Measurements from ENCODE around the gene EML5. TPM values are rescaled to one million over a fixed set of nuclear protein-coding genes. Genes with fewer than 3 reads are reported as not detected.

The EML5 gene
- total and polyA plus RNA-seq, 2 of the 13 experiments (the other 11 are each of a cell fraction or from before 2014, with no cell fraction given): 0.11 TPM; not detected in 1

- no peak for TF ChIP-seq ZNF263 (CRISPR knock-in tag; IDR thresholded peaks at IDR 0.05)
- no peak for TF ChIP-seq SMARCC2 (IDR thresholded peaks at IDR 0.05)
- TF ChIP-seq BRD4 (CRISPR knock-in tag; IDR thresholded peaks at IDR 0.05): no peak
These were observed 32.3 kb upstream of the EML5 start (continued) for GRCh38 chr14:88825078-88825458.

- Histone ChIP-seq H3K27ac (ENCODE audit: extremely low read length, insufficient read depth, low read length) (peak within 1 kb of the TSS; percentile 82), H4K20me1 (ENCODE audit: insufficient read depth, low read length) (no peaks in the 10 kb centered on the region), H3K4me3 (replicated peaks in 1 of 3; ENCODE audit: insufficient read depth in 1 of 3, low read depth in 2 of 3, low read length in 3 of 3) (peak within 1 kb of the TSS; percentile 78 to 89 (median 88)), H3K9me3 (ENCODE audit: low read length) (no peaks in the 10 kb centered on the region), H3K27me3 (ENCODE audit: control insufficient read depth in 1 of 2, insufficient read depth in 2 of 2, low read length in 2 of 2) (no peaks in the 10 kb centered on the region), H2AFZ (ENCODE audit: low read length) (peak within 1 kb of the TSS; percentile 97), H3K9ac (ENCODE audit: insufficient read depth, low read depth, low read length) (peak within 1 kb of the TSS; percentile 81), H3K79me2 (ENCODE audit: insufficient read depth, low read length) (peaks cover 8% of the 10 kb centered on the region), H3K4me1 (ENCODE audit: insufficient read depth, low read length) (peaks cover 37% of the 10 kb centered on the region), H3K36me3 (replicated peaks in 1 of 2; ENCODE audit: control insufficient read depth in 1 of 2, insufficient read depth in 2 of 2, low read length in 2 of 2) (no peaks in the 10 kb centered on the region), H3K4me2 (ENCODE audit: low read depth, low read length) (peak within 1 kb of the TSS; percentile 92)
- FAIRE-seq: peak; percentile 94
- peak; percentile 80 for DNase-seq (ENCODE audit: low spot score)
- CTCF ChIA-PET (ENCODE audit: low intra/inter-chr PET ratio, low total read pairs): no interaction called here
- no TSS peak for BruUV-seq (replicated peaks)
- intact Hi-C loops (cut with micrococcal nuclease; ENCODE audit: unreplicated experiment): loop anchor here (10.0 kb wide), 1 partner anchor 1950 kb away; no protein-coding TSS in a partner anchor
- POLR2A ChIA-PET: interaction anchor here (1.2 to 1.5 kb wide), 5 partner anchors 12 to 188 kb away, joined by 3 to 6 read pairs (median 4); partner anchors contain the start of gene EML5
- WGBS (ENCODE audit: low lambda C conversion rate): 1% methylated on average over 29 of the region's 50 CpGs
- ATAC-seq: peak; percentile 99
- in situ Hi-C loops (cut with HindIII; ENCODE audit: extremely low pct_ligation_motif_present, low pct_unique_long_range_greater_than_20kb): no loop called here
- TF ChIP-seq, protein P1, sequence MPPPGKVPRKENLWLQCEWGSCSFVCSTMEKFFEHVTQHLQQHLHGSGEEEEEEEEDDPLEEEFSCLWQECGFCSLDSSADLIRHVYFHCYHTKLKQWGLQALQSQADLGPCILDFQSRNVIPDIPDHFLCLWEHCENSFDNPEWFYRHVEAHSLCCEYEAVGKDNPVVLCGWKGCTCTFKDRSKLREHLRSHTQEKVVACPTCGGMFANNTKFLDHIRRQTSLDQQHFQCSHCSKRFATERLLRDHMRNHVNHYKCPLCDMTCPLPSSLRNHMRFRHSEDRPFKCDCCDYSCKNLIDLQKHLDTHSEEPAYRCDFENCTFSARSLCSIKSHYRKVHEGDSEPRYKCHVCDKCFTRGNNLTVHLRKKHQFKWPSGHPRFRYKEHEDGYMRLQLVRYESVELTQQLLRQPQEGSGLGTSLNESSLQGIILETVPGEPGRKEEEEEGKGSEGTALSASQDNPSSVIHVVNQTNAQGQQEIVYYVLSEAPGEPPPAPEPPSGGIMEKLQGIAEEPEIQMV (CRISPR knock-in tag; IDR thresholded peaks at IDR 0.05; ENCODE audit: low read depth): 0 out of 2 replicates have a peak, but pooled peaks have one; percentile 66
- no peak for TF ChIP-seq MAFK (conservative IDR thresholded peaks at IDR 0.05 in 1 of 2, IDR thresholded peaks at IDR 0.05 in 1 of 2; ENCODE audit: low read length in 2 of 2)
- no peak for TF ChIP-seq NFE2L2 (IDR thresholded peaks at IDR 0.05; ENCODE audit: low read length)
- 0 out of 2 replicates have a peak, but pooled peaks have one; percentile 5 for TF ChIP-seq ZNF629 (CRISPR knock-in tag; conservative IDR thresholded peaks at IDR 0.05)
- peak; percentile 69; the same call in 1 of the 2 replicates for TF ChIP-seq ZNF784 (CRISPR knock-in tag; IDR thresholded peaks at IDR 0.05; ENCODE audit: borderline replicate concordance)
- TF ChIP-seq ZNF30 (CRISPR knock-in tag; IDR thresholded peaks at IDR 0.05): peak; percentile 57; the same call in 1 of the 2 replicates
- TF ChIP-seq RFXANK (CRISPR knock-in tag; IDR thresholded peaks at IDR 0.05): peak; percentile 96
- 0 out of 2 replicates have a peak, but pooled peaks have one; percentile 60 for TF ChIP-seq GMEB1 (CRISPR knock-in tag; IDR thresholded peaks at IDR 0.05; ENCODE audit: borderline replicate concordance)
- no peak for TF ChIP-seq PRMT3 (CRISPR knock-in tag; IDR thresholded peaks at IDR 0.05; ENCODE audit: borderline replicate concordance, low read depth)
- peak; percentile 59 to 83; a peak in 3 of 4 replicates for TF ChIP-seq HMGXB4 (CRISPR knock-in tag; IDR thresholded peaks at IDR 0.05; ENCODE audit: borderline replicate concordance in 1 of 2, low read depth in 1 of 2)
- TF ChIP-seq ERF (CRISPR knock-in tag; IDR thresholded peaks at IDR 0.05): no peak
These were observed 31.7 kb upstream of the EML5 start, which contains the start of gene TTC8 for GRCh38 chr14:88824314-88825077. Gene TTC8, plus strand, starts transcription at chr14:88824651. Its CDS starts 57 bp downstream, at chr14:88824708.
